SK-N-SH treated with all-trans-retinoic acid at 6 μM for 48 hours (cell line): ENCODE results near the gene CD22.

Experiments used
- ATAC-seq: fragments of 200-7000 bp; cut with Tn5 transposase; 3 replicates; pipeline ENCODE4 v1.9.1; 2020; ENCODE audit warnings: mild to moderate bottlenecking, moderate library complexity
- BACH2 ChIP-seq: fragments of 250-450 bp; sonication (Bioruptor Pico); IDR thresholded peaks from 2 replicates; pipeline ENCODE4 v1.9.0; 2021; ENCODE audit warnings: mild to moderate bottlenecking, borderline replicate concordance
- CREB5 ChIP-seq: fragments of 250-450 bp; sonication (Bioruptor Pico); IDR thresholded peaks from 2 replicates; pipeline ENCODE4 v1.5.1; 2020; ENCODE audit warnings: low read depth, mild to moderate bottlenecking, moderate library complexity
- CSDC2 ChIP-seq: fragments of 250-450 bp; sonication (Bioruptor Pico); IDR thresholded peaks from 2 replicates; pipeline ENCODE4 v1.5.0; 2020; ENCODE audit warnings: mild to moderate bottlenecking, moderate library complexity
- ESRRG ChIP-seq: fragments of 250-450 bp; sonication (Bioruptor Pico); IDR thresholded peaks from 2 replicates; pipeline ENCODE4 v1.6.1; 2021; ENCODE audit warnings: mild to moderate bottlenecking
- ISL1 ChIP-seq: fragments of 250-450 bp; sonication (Bioruptor Pico); IDR thresholded peaks from 2 replicates; pipeline ENCODE4 v2.1.2; 2022; ENCODE audit warnings: mild to moderate bottlenecking, moderate library complexity
- OSR1 ChIP-seq: fragments of 250-450 bp; sonication (Bioruptor Pico); IDR thresholded peaks from 2 replicates; pipeline ENCODE4 v1.8.0; 2022; ENCODE audit warnings: moderate library complexity, mild to moderate bottlenecking, inconsistent platforms
- PATZ1 ChIP-seq: fragments of 250-450 bp; sonication (Bioruptor Pico); IDR thresholded peaks from 2 replicates; pipeline ENCODE4 v1.8.0; 2020; ENCODE audit warnings: mild to moderate bottlenecking, moderate library complexity, borderline replicate concordance
- PPARA ChIP-seq: fragments of 250-450 bp; sonication (Bioruptor Pico); IDR thresholded peaks from 2 replicates; pipeline ENCODE4 v1.5.0; 2020; ENCODE audit warnings: mild to moderate bottlenecking, borderline replicate concordance
- RARB ChIP-seq: fragments of 250-450 bp; sonication (Bioruptor Pico); IDR thresholded peaks from 2 replicates; pipeline ENCODE4 v1.8.0; 2021; ENCODE audit warnings: mild to moderate bottlenecking, moderate library complexity
- SNAI2 ChIP-seq: fragments of 250-450 bp; sonication (Bioruptor Pico); IDR thresholded peaks from 2 replicates; pipeline ENCODE4 v1.5.0; 2020; ENCODE audit warnings: mild to moderate bottlenecking, moderate library complexity
- TCF4 ChIP-seq: fragments of 250-450 bp; sonication (Bioruptor Pico); IDR thresholded peaks from 2 replicates; pipeline ENCODE4 v1.8.0; 2021; ENCODE audit warnings: mild to moderate bottlenecking, moderate library complexity, borderline replicate concordance
- TOX ChIP-seq: fragments of 250-450 bp; sonication (Bioruptor Pico); IDR thresholded peaks from 2 replicates; pipeline ENCODE4 v1.8.0; 2021; ENCODE audit warnings: mild to moderate bottlenecking, moderate library complexity, borderline replicate concordance
- TSHZ2 ChIP-seq: fragments of 250-450 bp; sonication (Bioruptor Pico); IDR thresholded peaks from 2 replicates; pipeline ENCODE4 v1.5.0; 2020; ENCODE audit warnings: mild to moderate bottlenecking, moderate library complexity
- ZC3H10 ChIP-seq: fragments of 250-450 bp; sonication (Bioruptor Pico); IDR thresholded peaks from 2 replicates; pipeline ENCODE4 v1.5.1; 2021; ENCODE audit warnings: mild to moderate bottlenecking, moderate library complexity
- ZFP3 ChIP-seq: fragments of 250-450 bp; sonication (Bioruptor Pico); IDR thresholded peaks from 2 replicates; pipeline ENCODE4 v1.5.0; 2020; ENCODE audit warnings: mild to moderate bottlenecking, moderate library complexity
- ZFP30 ChIP-seq: fragments of 450-650 bp; formaldehyde crosslinking; IDR thresholded peaks from 2 replicates; pipeline ENCODE4 v1.5.0; 2022; ENCODE audit warnings: mild to moderate bottlenecking, moderate library complexity
- ZNF565 ChIP-seq: fragments of 450-650 bp; formaldehyde crosslinking; conservative IDR thresholded peaks from 2 replicates; pipeline ENCODE4 v1.5.0; 2020; ENCODE audit warnings: low read depth, mild to moderate bottlenecking, moderate library complexity
- ZNF70 ChIP-seq: fragments of 450-650 bp; formaldehyde crosslinking; IDR thresholded peaks from 2 replicates; pipeline ENCODE4 v1.5.0; 2020; ENCODE audit warnings: mild to moderate bottlenecking, moderate library complexity
- ZNF8 ChIP-seq: fragments of 450-650 bp; formaldehyde crosslinking; IDR thresholded peaks from 2 replicates; pipeline ENCODE4 v1.5.0; 2020; ENCODE audit warnings: mild to moderate bottlenecking, moderate library complexity
- TF ChIP-seq, protein P1 (sequence below): fragments of 250-450 bp; sonication (Bioruptor Pico); IDR thresholded peaks from 2 replicates; pipeline ENCODE4 v1.5.1; 2021; ENCODE audit warnings: mild to moderate bottlenecking, moderate library complexity
- TF ChIP-seq, protein P2 (sequence below): fragments of 250-450 bp; sonication (Bioruptor Pico); IDR thresholded peaks from 2 replicates; pipeline ENCODE4 v1.8.0; 2021; ENCODE audit warnings: low read depth, mild to moderate bottlenecking, moderate library complexity, borderline replicate concordance

CD22 gene

DNA sequence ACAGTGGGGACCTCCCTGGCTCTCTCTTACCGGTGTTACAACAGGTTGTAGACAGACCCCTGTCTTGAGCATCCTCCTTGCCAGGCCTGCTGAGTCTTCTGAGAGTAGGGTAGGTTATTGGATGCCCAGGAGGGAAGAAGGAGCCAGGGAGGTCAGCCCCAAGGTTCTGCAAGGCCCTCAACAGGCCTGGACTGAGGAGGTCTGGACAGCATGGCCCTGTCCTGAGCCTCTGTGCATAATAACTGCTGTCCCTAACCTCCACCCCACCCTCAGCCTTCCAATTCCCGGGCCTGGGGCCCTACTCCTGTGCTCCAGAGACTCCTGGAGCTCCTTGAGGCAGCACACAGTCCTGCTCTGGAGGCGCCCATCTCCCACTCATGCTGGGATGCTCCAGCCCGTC is 336 bp downstream of the CD22 start:
- no peak; the same call in 2 of the 3 replicates for ATAC-seq
- TF ChIP-seq CREB5 (CRISPR knock-in tag) (no peak), PPARA (CRISPR knock-in tag) (no peak)
- TF ChIP-seq, protein P1, sequence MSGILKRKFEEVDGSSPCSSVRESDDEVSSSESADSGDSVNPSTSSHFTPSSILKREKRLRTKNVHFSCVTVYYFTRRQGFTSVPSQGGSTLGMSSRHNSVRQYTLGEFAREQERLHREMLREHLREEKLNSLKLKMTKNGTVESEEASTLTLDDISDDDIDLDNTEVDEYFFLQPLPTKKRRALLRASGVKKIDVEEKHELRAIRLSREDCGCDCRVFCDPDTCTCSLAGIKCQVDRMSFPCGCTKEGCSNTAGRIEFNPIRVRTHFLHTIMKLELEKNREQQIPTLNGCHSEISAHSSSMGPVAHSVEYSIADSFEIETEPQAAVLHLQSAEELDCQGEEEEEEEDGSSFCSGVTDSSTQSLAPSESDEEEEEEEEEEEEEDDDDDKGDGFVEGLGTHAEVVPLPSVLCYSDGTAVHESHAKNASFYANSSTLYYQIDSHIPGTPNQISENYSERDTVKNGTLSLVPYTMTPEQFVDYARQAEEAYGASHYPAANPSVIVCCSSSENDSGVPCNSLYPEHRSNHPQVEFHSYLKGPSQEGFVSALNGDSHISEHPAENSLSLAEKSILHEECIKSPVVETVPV (CRISPR knock-in tag) = no peak
- TF ChIP-seq, all 23 proteins: peak for 0

DNA sequence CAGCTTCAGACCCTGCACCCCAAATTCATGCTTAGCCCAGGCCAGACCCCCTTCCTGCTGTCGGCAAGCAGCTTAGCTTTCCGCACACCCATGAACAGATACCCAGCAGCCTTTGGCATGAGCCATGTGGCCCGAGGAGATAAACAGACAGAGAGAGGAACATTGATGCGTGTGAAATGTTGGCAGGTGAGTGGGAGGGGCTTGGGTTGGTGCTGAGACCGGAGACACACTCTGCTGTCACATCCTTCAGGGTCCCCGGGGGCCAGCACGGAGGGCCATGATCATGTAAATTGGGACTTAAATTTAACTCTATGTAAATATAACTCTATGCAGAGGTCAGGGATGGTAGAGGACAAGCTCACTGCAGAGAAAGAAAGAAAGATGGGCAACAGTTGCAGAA is 1.5 kb downstream of the CD22 start:
- no peak for ATAC-seq
- TF ChIP-seq ZC3H10 (CRISPR knock-in tag) = no peak
- TF ChIP-seq TSHZ2 (CRISPR knock-in tag) = no peak
- no peak for TF ChIP-seq ZNF8 (CRISPR knock-in tag)
- TF ChIP-seq ZNF70 (CRISPR knock-in tag) = no peak
- TF ChIP-seq, protein P2, sequence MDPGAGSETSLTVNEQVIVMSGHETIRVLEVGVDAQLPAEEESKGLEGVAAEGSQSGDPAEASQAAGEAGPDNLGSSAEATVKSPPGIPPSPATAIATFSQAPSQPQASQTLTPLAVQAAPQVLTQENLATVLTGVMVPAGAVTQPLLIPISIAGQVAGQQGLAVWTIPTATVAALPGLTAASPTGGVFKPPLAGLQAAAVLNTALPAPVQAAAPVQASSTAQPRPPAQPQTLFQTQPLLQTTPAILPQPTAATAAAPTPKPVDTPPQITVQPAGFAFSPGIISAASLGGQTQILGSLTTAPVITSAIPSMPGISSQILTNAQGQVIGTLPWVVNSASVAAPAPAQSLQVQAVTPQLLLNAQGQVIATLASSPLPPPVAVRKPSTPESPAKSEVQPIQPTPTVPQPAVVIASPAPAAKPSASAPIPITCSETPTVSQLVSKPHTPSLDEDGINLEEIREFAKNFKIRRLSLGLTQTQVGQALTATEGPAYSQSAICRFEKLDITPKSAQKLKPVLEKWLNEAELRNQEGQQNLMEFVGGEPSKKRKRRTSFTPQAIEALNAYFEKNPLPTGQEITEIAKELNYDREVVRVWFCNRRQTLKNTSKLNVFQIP (CRISPR knock-in tag) = no peak
- no peak for TF ChIP-seq ZFP30 (CRISPR knock-in tag)
- TF ChIP-seq TOX (CRISPR knock-in tag) = no peak
- TF ChIP-seq ISL1 (CRISPR knock-in tag) = no peak
- TF ChIP-seq BACH2 (CRISPR knock-in tag) = no peak
- no peak for TF ChIP-seq CSDC2 (CRISPR knock-in tag)
- no peak for TF ChIP-seq ESRRG (CRISPR knock-in tag)
- no peak for TF ChIP-seq CREB5 (CRISPR knock-in tag)
- no peak for TF ChIP-seq ZNF565 (CRISPR knock-in tag)
- TF ChIP-seq ZFP3 (CRISPR knock-in tag) = no peak
- no peak for TF ChIP-seq PATZ1 (CRISPR knock-in tag)
- no peak for TF ChIP-seq TCF4 (CRISPR knock-in tag)
- TF ChIP-seq OSR1 (CRISPR knock-in tag) = no peak

GRCh38 chr19:35331551-35332214 is 2.7 kb downstream of the CD22 start:
- no peak for ATAC-seq
- TF ChIP-seq TCF4 (CRISPR knock-in tag) = no peak
- no peak for TF ChIP-seq SNAI2 (CRISPR knock-in tag)
- TF ChIP-seq ISL1 (CRISPR knock-in tag) = no peak
- TF ChIP-seq, protein P1 (CRISPR knock-in tag) = no peak
- TF ChIP-seq PPARA (CRISPR knock-in tag) = no peak
- no peak for TF ChIP-seq ZFP3 (CRISPR knock-in tag)
- TF ChIP-seq ESRRG (CRISPR knock-in tag) = no peak
- TF ChIP-seq RARB = no peak
